Stomach (tissue), 4 donors: Measurements from ENCODE around the gene LTBP4.

Experiments used
- CTCF ChIP-seq, 7 experiments: fragments of 450-650 bp in 4 of 7; fragments of 200-600 bp in 3 of 7; sonication (generic) in 3 of 7; IDR thresholded peaks; one replicate each; pipeline ENCODE4 v1.5.1; 2016 to 2019; ENCODE audit warnings: antibody characterized with exemption in 7 of 7, control low read depth in 2 of 7, mild to moderate bottlenecking in 1 of 7
- EP300 ChIP-seq: sonication (generic); formaldehyde crosslinking; IDR thresholded peaks from one replicate; pipeline ENCODE4 v1.6.1; 2017; ENCODE audit warnings: antibody characterized with exemption

- peak in 3 of 7 experiments; percentile 12 to 30 (median 20) for TF ChIP-seq CTCF (IDR thresholded peaks at IDR 0.05)
- TF ChIP-seq EP300, result no peak
Measured at GRCh38 chr19:40605216-40605971, 4.2 kb downstream of the LTBP4 start.
